Neural progenitor cell (in vitro differentiated cells): Measurements from ENCODE around the gene GALNTL6.

ENCODE experiments used
- CTCF ChIP-seq: fragments of 200-600 bp; sonication (generic); IDR thresholded peaks from 2 replicates; pipeline ENCODE4 v1.5.1; 2017; ENCODE audit warnings: antibody characterized with exemption, mild to moderate bottlenecking
- EZH2 ChIP-seq: fragments of 200-600 bp; sonication (generic); IDR thresholded peaks from 2 replicates; pipeline ENCODE4 v1.6.1; 2017; ENCODE audit warnings: antibody characterized with exemption, mild to moderate bottlenecking, moderate library complexity

GRCh38 chr4:171932238-171932637, 119.0 kb downstream of the GALNTL6 start:
- TF ChIP-seq EZH2 (no peak), CTCF (no peak)
